Stimulated activated CD8-positive, alpha-beta memory T cell treated with anti-CD3 and anti-CD28 coated beads, Interleukin-15, amount 100 ng/mL, for 4 hours (primary cell): ENCODE measurements around the gene PSMG2.

Source experiments
- DNase-seq, 2 donors: peaks; one replicate each; pipeline ENCODE4 v3.0.0-alpha.2; 2020; ENCODE audit warnings: low read depth in 2 of 2

PSMG2 gene

GRCh38 chr18:12702221-12703095 lies at the start of gene PSMG2, which contains the start of gene CEP76:
Gene PSMG2 (plus strand): TSS chr18:12703042. CDS start chr18:12703108, 66 bp downstream.
Gene CEP76 (minus strand): TSS chr18:12702723. CDS start chr18:12702548, 175 bp downstream.
- peak; percentile 61 to 69 for DNase-seq

GRCh38 chr18:12654971-12655370 lies 47.9 kb upstream of the PSMG2 start:
- DNase-seq, result no peak

GRCh38 chr18:12656605-12656937 lies 46.3 kb upstream of the PSMG2 start:
- DNase-seq, result no peak

DNA sequence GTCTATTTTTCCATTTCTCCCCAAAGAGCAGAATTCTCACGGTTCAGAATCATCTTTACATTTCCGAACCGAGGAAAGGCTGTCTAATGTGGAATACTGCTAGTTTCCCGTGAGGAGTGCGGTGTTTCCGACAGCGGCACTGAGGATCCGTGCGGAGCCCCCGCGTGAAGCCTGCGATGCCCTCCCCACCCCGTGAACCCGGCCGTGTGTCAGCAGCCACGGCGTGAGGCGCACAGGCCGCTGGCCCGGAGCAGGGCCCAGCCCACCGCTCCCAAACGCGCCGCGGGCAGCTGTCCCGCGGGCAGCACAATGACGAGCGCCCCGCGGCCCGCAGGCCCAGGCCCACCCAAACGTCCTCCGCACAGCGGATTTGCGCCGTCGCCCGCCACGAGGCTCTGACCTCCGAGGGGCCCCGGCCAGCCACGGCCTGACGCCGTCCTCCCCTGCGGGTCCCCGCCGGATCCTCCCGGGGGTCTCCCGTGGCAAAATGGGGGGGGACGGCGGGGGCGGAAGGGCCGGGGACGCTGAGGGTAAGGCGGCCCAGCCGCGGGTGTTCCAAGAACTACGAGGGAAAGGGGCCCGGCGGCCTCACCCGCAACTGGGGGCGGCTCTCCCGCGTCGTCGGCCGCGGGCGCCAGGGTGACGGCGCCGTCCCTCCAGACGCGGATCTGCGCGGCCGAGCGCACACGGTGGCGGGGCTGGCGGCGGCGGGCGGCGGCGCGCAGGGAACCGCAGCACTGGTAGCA lies 45.7 kb upstream of the PSMG2 start:
- DNase-seq, result peak in 1 of 2 donors; percentile 3

GRCh38 chr18:12657684-12658425 lies 45.0 kb upstream of the PSMG2 start, which contains the start of gene SPIRE1:
Gene SPIRE1 (minus strand): TSS chr18:12658107. CDS start chr18:12657866, 241 bp downstream.
- DNase-seq, result peak in 1 of 2 donors; percentile 24

DNA sequence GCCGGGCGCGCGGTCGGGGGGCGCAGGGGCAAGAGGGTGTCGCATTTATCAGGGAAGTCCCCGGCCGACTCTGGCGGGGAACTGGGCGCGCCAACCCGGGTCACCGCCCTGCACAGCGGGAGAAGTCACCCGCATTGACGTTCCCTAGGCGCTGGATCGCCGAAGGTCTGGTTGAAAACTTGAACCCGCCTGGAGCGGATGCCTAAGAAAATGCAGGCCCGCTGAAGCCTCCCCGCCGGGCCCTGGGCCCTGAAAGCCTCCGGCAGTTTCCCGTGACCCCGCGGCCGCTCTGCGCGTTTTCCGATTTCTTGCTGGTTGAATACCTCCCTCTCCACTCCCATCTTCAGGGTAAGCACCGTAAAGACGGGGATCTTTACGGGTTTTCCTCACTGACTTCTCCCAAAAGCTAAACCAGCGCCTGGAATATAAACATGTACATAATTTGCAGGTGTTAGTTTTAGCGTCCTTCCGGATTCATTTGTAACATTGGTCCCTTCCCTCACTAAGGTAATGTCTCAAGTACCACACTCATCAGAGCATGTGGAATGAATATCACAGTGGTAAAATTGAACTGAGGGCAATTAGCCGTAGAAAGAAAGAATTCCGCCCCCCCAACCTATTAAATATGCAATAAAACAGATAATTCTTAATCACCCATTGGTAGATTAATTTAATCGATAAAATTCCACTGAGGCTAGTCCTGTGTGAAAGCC lies 44.3 kb upstream of the PSMG2 start:
- DNase-seq, result no peak

DNA sequence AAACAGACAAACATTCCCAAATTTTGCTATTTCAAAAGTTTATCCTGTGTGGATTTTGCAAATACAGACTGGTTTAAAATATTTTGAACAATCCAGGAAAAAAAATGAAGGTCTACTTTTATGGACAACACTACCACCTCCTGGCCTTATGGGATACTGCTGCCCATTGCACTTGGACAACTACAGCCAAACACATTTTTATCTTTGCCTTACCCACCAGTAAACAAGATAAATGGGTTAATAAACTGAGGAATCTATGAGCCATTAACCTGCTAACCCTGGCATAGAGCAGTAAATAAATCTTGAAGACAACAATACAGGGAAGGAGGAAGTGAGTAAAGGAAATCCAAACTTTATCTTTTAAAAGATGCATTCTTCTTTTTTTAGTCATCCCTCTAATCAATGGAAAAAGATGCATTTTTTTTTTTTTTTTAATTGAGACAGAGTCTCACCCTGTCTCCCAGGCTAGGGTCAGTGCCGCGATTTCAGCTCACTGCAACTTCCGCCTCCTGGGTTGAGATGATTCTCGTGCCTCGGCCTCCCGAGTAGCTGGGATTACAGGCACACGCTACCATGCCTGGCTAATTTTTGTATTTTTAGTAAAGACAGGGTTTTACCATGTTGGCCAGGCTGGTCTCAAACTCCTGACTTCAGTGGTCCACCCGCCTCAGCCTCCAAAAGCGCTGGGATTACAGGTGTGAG lies 42.8 kb upstream of the PSMG2 start:
- no peak for DNase-seq

- no peak for DNase-seq
These were observed 34.8 kb upstream of the PSMG2 start for GRCh38 chr18:12668041-12668440.

GRCh38 chr18:12679183-12679786 lies 23.6 kb upstream of the PSMG2 start:
- DNase-seq, result no peak

- no peak for DNase-seq
These were observed 16.7 kb upstream of the PSMG2 start for GRCh38 chr18:12686100-12686499.

GRCh38 chr18:12689256-12689850 lies 13.5 kb upstream of the PSMG2 start:
- DNase-seq, result no peak

- DNase-seq, result no peak
These were observed 10.6 kb upstream of the PSMG2 start for GRCh38 chr18:12692206-12692605.

DNA sequence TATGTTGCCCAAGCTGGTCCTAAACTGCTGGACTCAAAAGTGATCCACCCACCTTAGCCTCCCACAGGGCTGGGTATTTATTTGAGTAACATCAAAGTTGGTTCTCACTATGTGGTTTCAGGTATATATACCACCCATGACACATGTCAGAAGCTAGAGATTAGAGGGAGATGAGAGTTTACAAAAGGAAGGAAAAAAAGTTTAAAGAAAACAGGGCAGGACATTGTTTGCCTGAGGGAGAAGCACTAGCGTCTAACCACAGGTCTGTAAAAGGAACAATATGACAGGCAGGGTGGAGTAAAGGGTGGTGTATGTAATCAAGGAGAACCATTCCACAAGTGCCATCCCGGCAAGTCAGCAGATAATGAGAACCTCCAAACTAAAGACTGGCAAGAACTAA lies 8.8 kb upstream of the PSMG2 start:
- DNase-seq, result no peak

DNA sequence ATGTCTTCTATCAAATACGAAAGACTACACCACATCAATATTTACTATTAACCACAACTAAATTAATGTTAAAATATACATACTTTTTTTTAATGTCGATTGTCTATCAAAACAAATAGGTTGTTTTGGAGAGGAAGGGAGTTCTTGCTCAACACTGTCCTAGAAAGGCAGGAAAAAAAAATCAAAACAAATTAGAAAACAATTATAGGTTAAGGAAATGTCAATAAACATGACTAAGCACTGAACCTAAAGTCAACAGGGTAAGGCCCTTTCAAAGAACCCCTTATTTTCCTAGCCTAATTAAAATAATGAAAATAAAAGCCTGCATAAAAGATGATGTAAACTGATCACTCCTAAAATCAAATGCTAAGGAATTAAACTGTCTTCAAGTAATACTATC lies 3.1 kb upstream of the PSMG2 start:
- DNase-seq, result no peak

GRCh38 chr18:12701161-12701560 lies 1.7 kb upstream of the PSMG2 start:
- DNase-seq, result no peak

- no peak for DNase-seq
These were observed 290 bp downstream of the PSMG2 start for GRCh38 chr18:12703096-12703567.

- no peak for DNase-seq
These were observed 822 bp downstream of the PSMG2 start for GRCh38 chr18:12703664-12704063.

- no peak for DNase-seq
These were observed 8.6 kb downstream of the PSMG2 start for GRCh38 chr18:12711446-12711845.

GRCh38 chr18:12721495-12722275 lies 18.8 kb downstream of the PSMG2 start:
- no peak for DNase-seq
